Liver (tissue), 9 donors: Measurements from ENCODE around the gene FILIP1L. TPM values are rescaled to one million over a fixed set of nuclear protein-coding genes. Genes with fewer than 3 reads are reported as not detected.

Experiments used
- DNase-seq: peaks from one replicate; pipeline ENCODE4 v3.0.0-alpha.2; 2017; ENCODE audit warnings: low spot score
- H3K27ac ChIP-seq, 2 donors: one replicate each; pipeline ENCODE4 v1.7.0; 2013; ENCODE audit warnings: inconsistent platforms in 2 of 2, low read length in 2 of 2, control low read depth in 1 of 2, low read depth in 1 of 2, mild to moderate bottlenecking in 1 of 2
- H3K27me3 ChIP-seq, 4 donors: one replicate each; pipeline versions ENCODE4 v1.6.1 to v1.7.0; 2013; ENCODE audit warnings: low read length in 3 of 4, inconsistent platforms in 1 of 4, mild to moderate bottlenecking in 1 of 4, moderate library complexity in 1 of 4; ENCODE audit not compliant: control insufficient read depth in 4 of 4, insufficient read depth in 4 of 4
- H3K36me3 ChIP-seq, 4 donors: one replicate each; pipeline versions ENCODE4 v1.6.1 to v1.7.0; 2013; ENCODE audit warnings: low read length in 3 of 4, mild to moderate bottlenecking in 3 of 4, low read depth in 1 of 4, moderate library complexity in 1 of 4; ENCODE audit not compliant: control insufficient read depth in 4 of 4, insufficient read depth in 3 of 4
- H3K4me1 ChIP-seq, 4 donors: one replicate each; pipeline versions ENCODE4 v1.6.1 to v1.7.0; 2013; ENCODE audit warnings: low read length in 3 of 4, mild to moderate bottlenecking in 3 of 4, moderate library complexity in 1 of 4; ENCODE audit not compliant: control insufficient read depth in 4 of 4, insufficient read depth in 4 of 4
- H3K4me3 ChIP-seq, 3 donors: one replicate each; pipeline versions ENCODE4 v1.6.1 to v1.7.0; 2013; ENCODE audit warnings: low read length in 3 of 3, control low read depth in 1 of 3, low read depth in 1 of 3, mild to moderate bottlenecking in 1 of 3
- H3K9ac ChIP-seq, 2 donors: one replicate each; pipeline ENCODE4 v1.7.0; 2013; ENCODE audit warnings: low read length in 2 of 2, mild to moderate bottlenecking in 2 of 2, moderate library complexity in 2 of 2, control low read depth in 1 of 2, low read depth in 1 of 2
- H3K9me3 ChIP-seq, 4 donors: one replicate each; pipeline versions ENCODE4 v1.6.1 to v1.7.0; 2013; ENCODE audit warnings: low read length in 3 of 4; ENCODE audit not compliant: control insufficient read depth in 4 of 4
- ATF3 ChIP-seq: IDR thresholded peaks from 2 replicates; pipeline ENCODE4 v1.6.1; 2016; ENCODE audit warnings: antibody characterized with exemption
- CTCF ChIP-seq: fragments of 150-350 bp; IDR thresholded peaks from 2 replicates; pipeline ENCODE4 v1.5.1; 2017; ENCODE audit warnings: improper control_type of control experiment, low read depth, low read length; ENCODE audit not compliant: missing input control
- EGR1 ChIP-seq, 2 donors: IDR thresholded peaks; 2 replicates each; pipeline ENCODE4 v1.6.1; 2016 to 2018; ENCODE audit warnings: antibody characterized with exemption in 2 of 2, low read depth in 2 of 2
- GABPA ChIP-seq, 2 donors: IDR thresholded peaks in 1 of 2; conservative IDR thresholded peaks in 1 of 2; 2 replicates each; pipeline ENCODE4 v1.6.1; 2016; ENCODE audit warnings: antibody characterized with exemption in 2 of 2, mild to moderate bottlenecking in 1 of 2, moderate library complexity in 1 of 2
- HNF4G ChIP-seq: IDR thresholded peaks from 2 replicates; pipeline ENCODE4 v1.6.1; 2016; ENCODE audit warnings: antibody characterized with exemption
- MAX ChIP-seq: IDR thresholded peaks from 2 replicates; pipeline ENCODE4 v1.6.1; 2016; ENCODE audit warnings: antibody characterized with exemption
- NR2F2 ChIP-seq: IDR thresholded peaks from 2 replicates; pipeline ENCODE4 v1.6.1; 2016; ENCODE audit warnings: antibody characterized with exemption
- REST ChIP-seq: IDR thresholded peaks from 2 replicates; pipeline ENCODE4 v1.6.1; 2016; ENCODE audit warnings: antibody characterized with exemption, mild to moderate bottlenecking
- RXRA ChIP-seq, 2 donors: IDR thresholded peaks; 2 replicates each; pipeline ENCODE4 v1.6.1; 2017 to 2018; ENCODE audit warnings: antibody characterized with exemption in 2 of 2, mild to moderate bottlenecking in 1 of 2
- SP1 ChIP-seq: IDR thresholded peaks from 2 replicates; pipeline ENCODE4 v1.6.1; 2018; ENCODE audit warnings: antibody characterized with exemption, mild to moderate bottlenecking
- WGBS: extraction: QIAGEN DNeasy Blood & Tissue Kit; methylation state at CpG from one replicate; pipeline ENCODE4 v1.1.7; 2013; 5-methylcytosine and 5-hydroxymethylcytosine counted together
- polyA plus RNA-seq, 2 donors: library from polyadenylated mRNA; stranded (reverse) in 1 of 2; unstranded in 1 of 2; fragments of 200-250 nt in 1 of 2; fragments of >200 nt in 1 of 2; fragmentation: Nextera tagmentation in 1 of 2; extraction: Ambion mirVana in 1 of 2; gene quantifications; one replicate each; pipeline versions ENCODE4 v1.2.1 to v1.2.3, GENCODE V29; 2013 to 2015
- total RNA-seq, 2 donors: library from RNA; depleted of rRNA; stranded (reverse); fragments of >200 nt; gene quantifications; one replicate each; pipeline ENCODE4 v1.2.3, GENCODE V29; 2014
- donor health status: healthy.
- donor health status: healthy.
- donor health status: healthy.
- donor health status: healthy.
- donor health status: healthy.

FILIP1L gene
- total and polyA plus RNA-seq, 4 donors, result 1.4 to 6.5 (median 1.9) TPM

GRCh38 chr3:100075851-100076730 lies 38.2 kb downstream of the FILIP1L start:
- H3K36me3 ChIP-seq, result no peaks in the 10 kb centered on the region
- H3K4me3 ChIP-seq, result no peak overlapping the region
- no peak overlapping the region for H3K27ac ChIP-seq
- H3K9ac ChIP-seq, result no peak overlapping the region
- 61% methylated on average over 4 of the region's 4 CpGs for WGBS
- no peaks in the 10 kb centered on the region for H3K9me3 ChIP-seq
- TF ChIP-seq MAX, result no peak
- no peak for TF ChIP-seq HNF4G
- TF ChIP-seq RXRA (IDR thresholded peaks at IDR 0.05), result no peak
- no peak for TF ChIP-seq EGR1 (IDR thresholded peaks at IDR 0.05; ENCODE audit: low read depth in 2 of 2)
- no peak for TF ChIP-seq SP1
- H3K27me3 ChIP-seq, result no peaks in the 10 kb centered on the region
- DNase-seq, result no peak
- peaks cover 0 to 20% (median 11%) of the 10 kb centered on the region in 4 donors for H3K4me1 ChIP-seq

GRCh38 chr3:100075196-100075595 lies 39.1 kb downstream of the FILIP1L start:
- Histone ChIP-seq H3K27ac (no peak overlapping the region), H3K27me3 (no peaks in the 10 kb centered on the region), H3K9me3 (no peaks in the 10 kb centered on the region), H3K4me1 (peaks cover 0 to 11% (median 9%) of the 10 kb centered on the region in 4 donors), H3K36me3 (no peaks in the 10 kb centered on the region), H3K4me3 (no peak overlapping the region), H3K9ac (no peak overlapping the region)
- TF ChIP-seq RXRA (IDR thresholded peaks at IDR 0.05) (no peak), CTCF (no peak), ATF3 (no peak), GABPA (IDR thresholded peaks at IDR 0.05 in 1 of 2, conservative IDR thresholded peaks at IDR 0.05 in 1 of 2) (no peak), NR2F2 (no peak), HNF4G (no peak), MAX (no peak), SP1 (no peak), REST (no peak)
- no peak for DNase-seq
- 93% methylated on average over 4 of the region's 4 CpGs for WGBS
